Activated CD4-positive, alpha-beta memory T cell treated with anti-CD3 and anti-CD28 coated beads, Interleukin-2, amount 10 ng/mL, durations not matched to agents 7 days and 5 days (primary cell): ENCODE results near the gene CLN6. TPM values are rescaled to one million over a fixed set of nuclear protein-coding genes. Genes with fewer than 3 reads are reported as not detected.

Source experiments
- CTCF ChIA-PET: fragments of 350-600 bp; sonication (Branson Sonifier 250); formaldehyde crosslinking; loops from one replicate; lab custom pipeline; 2021; ENCODE audit warnings: antibody characterized with exemption, inconsistent platforms; lab: Charles Lee
- POLR2A ChIA-PET: fragments of 350-600 bp; sonication (Branson Sonifier 250); formaldehyde crosslinking; loops from one replicate; lab custom pipeline; 2021; ENCODE audit warnings: antibody characterized with exemption; lab: Charles Lee
- DNase-seq: peaks from one replicate; pipeline ENCODE4 v3.0.0-alpha.2; 2020
- H3K27ac Mint-ChIP-seq: one replicate; pipeline ENCODE4 v1.8.0; 2021; ENCODE audit warnings: mild to moderate bottlenecking, mixed read lengths
- H3K27me3 Mint-ChIP-seq: one replicate; pipeline ENCODE4 v1.8.0; 2021; ENCODE audit warnings: mixed read lengths
- H3K36me3 Mint-ChIP-seq: one replicate; pipeline ENCODE4 v1.8.0; 2021; ENCODE audit warnings: low read depth, mixed read lengths
- H3K4me1 Mint-ChIP-seq: one replicate; pipeline ENCODE4 v1.8.0; 2021; ENCODE audit warnings: mixed read lengths
- H3K4me3 Mint-ChIP-seq: one replicate; pipeline ENCODE4 v1.8.0; 2021; ENCODE audit warnings: mild to moderate bottlenecking, mixed read lengths
- H3K9me3 Mint-ChIP-seq: one replicate; pipeline ENCODE4 v1.8.0; 2021; ENCODE audit warnings: mixed read lengths
- total RNA-seq, 2 experiments: library from RNA; stranded (reverse); gene quantifications; one replicate each; pipeline ENCODE4 v1.2.3, GENCODE V29; 2021

The CLN6 gene
- total RNA-seq, 2 experiments from 2014 or later: 40.0 to 41.3 TPM

DNA sequence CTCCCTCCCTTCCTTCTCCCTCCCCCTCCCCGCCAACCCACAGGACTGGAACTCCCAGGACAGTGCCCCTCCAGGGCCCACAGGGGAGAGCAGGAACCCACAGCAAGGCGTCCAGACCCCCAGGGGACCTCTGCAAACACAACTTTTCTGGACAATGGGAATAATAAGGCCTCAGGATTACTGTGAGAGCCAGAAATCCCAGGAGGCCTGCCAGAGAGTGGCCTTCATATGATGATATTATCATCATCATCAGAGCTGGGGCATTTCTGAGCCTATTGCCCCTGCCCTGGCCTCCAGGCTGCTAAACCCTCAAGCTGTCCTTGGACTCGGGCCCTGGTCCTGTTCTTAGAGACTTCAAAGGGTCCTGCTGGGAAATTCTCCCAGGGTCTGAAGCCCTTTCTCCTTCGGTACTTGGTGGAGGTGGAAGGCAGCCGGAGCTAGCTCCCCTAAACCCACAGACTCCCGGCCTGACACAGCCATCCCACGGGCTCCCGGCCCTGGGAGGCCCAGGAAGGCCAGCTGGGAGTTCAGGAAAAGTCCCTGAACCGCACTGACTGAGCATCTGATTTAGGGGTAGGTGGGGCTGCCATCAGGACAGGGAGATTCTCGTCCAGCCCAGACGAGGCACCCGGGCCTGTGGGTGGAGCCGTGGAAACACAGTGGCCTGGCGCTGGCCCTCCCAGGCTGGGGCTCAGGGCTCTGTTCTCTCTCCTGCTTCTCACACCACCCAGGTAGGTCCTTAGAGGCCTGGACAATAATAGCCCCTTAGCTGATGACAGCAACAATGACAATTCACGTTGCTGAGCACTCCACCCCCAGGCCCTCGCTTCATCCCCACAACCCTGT lies 29.3 kb downstream of the CLN6 start:
- DNase-seq: no peak
- POLR2A ChIA-PET: no interaction called here
- Mint-ChIP-seq H3K27ac (no peak overlapping the region), H3K4me1 (peaks cover 11% of the 10 kb centered on the region), H3K36me3 (peaks cover 5% of the 10 kb centered on the region), H3K9me3 (no peaks in the 10 kb centered on the region), H3K4me3 (no peak overlapping the region), H3K27me3 (no peaks in the 10 kb centered on the region)
- CTCF ChIA-PET: no interaction called here

DNA sequence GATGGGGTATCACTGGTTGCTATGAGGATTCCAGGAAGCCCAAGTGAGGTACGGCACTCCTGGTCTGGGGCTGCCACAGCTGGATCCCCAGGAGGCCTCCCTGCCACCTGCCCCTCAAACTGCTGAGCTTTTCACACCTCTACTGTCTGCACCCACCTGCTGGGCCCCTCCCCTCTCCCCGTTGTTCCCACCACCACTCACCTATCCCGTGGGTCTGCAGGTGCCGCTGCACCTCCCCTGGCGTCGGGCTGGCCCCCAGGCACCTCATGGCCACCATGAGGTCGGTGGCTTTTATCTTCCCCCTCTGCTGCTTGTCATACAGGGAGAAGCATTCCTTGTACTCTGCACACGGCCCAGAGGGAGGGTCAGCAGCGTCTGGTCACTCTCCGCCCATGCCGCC lies 30.2 kb downstream of the CLN6 start:
- H3K4me1 Mint-ChIP-seq: peaks cover 6% of the 10 kb centered on the region
- no peaks in the 10 kb centered on the region for H3K27me3 Mint-ChIP-seq
- H3K27ac Mint-ChIP-seq: no peak overlapping the region
- POLR2A ChIA-PET: interaction anchor here (1.4 kb wide), 1 partner anchor 30 kb away, joined by 3 read pairs; the partner anchor contains the start of gene CLN6
- peaks cover 11% of the 10 kb centered on the region for H3K36me3 Mint-ChIP-seq
- H3K4me3 Mint-ChIP-seq: no peak overlapping the region
- no peaks in the 10 kb centered on the region for H3K9me3 Mint-ChIP-seq
- no peak for DNase-seq
- CTCF ChIA-PET: no interaction called here

DNA sequence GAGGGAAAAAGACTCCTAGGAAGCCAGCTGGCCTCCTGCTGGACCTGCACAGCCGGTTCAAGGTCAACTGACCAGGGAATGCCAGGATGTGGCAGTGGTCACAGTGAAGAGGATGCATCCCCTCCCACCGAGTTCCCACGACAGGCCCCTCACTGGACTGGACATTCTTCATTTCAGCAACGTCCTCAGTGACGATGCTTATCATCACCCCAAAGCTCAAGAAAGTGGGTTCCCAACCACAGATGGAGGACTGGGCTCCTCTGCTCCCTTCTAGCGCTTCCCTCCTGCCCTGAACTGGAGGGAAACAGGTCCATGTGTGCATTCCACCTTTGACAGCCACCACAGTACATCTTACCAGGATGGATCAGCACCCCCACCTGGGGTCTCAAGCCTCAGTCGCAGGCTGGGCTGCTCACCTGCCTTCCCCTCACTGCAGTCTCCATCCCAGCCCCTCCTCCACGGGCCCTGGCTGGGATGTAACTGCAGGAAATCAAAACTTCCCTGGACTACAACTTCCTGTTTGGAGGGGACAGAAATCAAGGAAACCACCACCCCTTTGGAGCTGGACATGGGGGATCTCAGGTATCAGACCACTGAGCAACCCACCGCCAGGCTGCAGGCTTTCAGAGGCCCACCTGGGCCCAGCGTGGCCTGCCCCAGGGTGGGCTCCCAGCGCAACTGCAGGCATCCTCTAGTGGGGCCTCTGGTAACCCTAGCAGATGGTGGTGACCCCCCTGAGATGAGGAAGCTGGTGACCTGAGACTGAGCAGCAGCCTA lies 31.7 kb downstream of the CLN6 start:
- H3K27me3 Mint-ChIP-seq: no peaks in the 10 kb centered on the region
- ChIA-PET CTCF (interaction anchor here (1.1 kb wide), 1 partner anchor 14 kb away, joined by 3 read pairs; no protein-coding TSS in a partner anchor), POLR2A (interaction anchor here (0.8 to 1.9 kb wide), 4 partner anchors 8 to 50 kb away, joined by 3 to 4 read pairs (median 4); partner anchors contain the start of gene CLN6)
- DNase-seq: no peak
- no peak overlapping the region for H3K4me3 Mint-ChIP-seq
- H3K36me3 Mint-ChIP-seq: peaks cover 22% of the 10 kb centered on the region
- H3K4me1 Mint-ChIP-seq: peaks cover 1% of the 10 kb centered on the region
- no peaks in the 10 kb centered on the region for H3K9me3 Mint-ChIP-seq
- H3K27ac Mint-ChIP-seq: peak overlapping the region; percentile 47

DNA sequence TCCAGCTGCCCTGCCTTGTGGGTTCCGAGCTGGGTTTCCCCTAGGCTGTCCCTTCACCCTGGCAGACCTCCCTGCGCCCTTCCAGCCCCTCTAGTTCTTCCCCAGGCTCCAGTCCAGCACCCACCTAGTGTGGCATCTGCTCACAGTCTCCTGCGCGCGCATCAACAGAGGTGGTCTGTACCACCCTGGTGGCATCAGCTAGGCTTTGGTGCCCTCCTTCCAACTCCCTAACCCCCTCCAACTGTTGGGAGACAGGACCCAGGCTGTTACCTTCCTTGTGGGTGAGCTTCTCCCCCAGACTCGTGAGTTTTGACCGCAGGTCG lies 32.4 kb downstream of the CLN6 start:
- ChIA-PET POLR2A (interaction anchor here (0.8 to 1.9 kb wide), 3 partner anchors 9 to 50 kb away, joined by 3 to 4 read pairs (median 4); no protein-coding TSS in a partner anchor), CTCF (no interaction called here)
- Mint-ChIP-seq H3K36me3 (peaks cover 28% of the 10 kb centered on the region), H3K4me3 (no peak overlapping the region), H3K27ac (no peak overlapping the region), H3K4me1 (peaks cover 1% of the 10 kb centered on the region), H3K27me3 (no peaks in the 10 kb centered on the region), H3K9me3 (no peaks in the 10 kb centered on the region)
- no peak for DNase-seq

DNA sequence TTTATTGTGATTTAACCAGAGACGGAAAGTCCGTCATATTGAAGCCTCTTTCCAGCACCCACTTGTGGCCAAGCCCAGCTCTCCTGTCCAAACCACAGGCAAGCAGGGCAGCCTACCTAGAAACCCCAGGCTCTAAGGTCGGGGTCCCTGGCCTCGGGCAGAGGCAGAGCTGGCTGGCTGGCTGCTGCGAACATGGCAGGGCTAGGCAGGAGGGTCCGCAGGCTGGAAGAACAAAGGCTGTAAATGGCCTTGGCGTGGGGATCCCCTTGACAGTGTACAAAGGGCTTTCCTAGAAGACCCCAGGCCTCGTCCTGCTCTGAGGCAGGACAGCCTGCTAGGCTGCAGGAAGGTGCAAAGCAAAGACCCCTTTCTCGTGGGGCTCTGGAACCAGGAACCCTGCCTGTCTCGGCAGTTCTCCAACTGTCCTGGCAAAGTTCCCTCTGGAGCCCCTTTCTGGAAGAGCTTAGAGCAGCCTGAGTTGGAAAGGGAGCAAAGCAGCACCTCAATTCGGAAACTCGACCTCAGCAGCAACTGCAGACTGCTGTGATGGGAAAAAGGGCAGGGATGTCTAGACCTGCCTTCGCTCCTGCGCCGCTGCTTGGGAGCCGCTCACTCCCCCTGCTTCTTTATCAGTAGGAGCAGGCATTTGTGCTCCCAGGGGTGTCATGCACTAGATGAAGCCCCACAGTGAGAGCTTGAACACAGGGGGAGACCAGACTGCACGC lies 32.9 kb downstream of the CLN6 start:
- H3K27ac Mint-ChIP-seq: no peak overlapping the region
- DNase-seq: no peak
- H3K4me3 Mint-ChIP-seq: no peak overlapping the region
- no peaks in the 10 kb centered on the region for H3K9me3 Mint-ChIP-seq
- H3K4me1 Mint-ChIP-seq: no peaks in the 10 kb centered on the region
- H3K36me3 Mint-ChIP-seq: peaks cover 30% of the 10 kb centered on the region
- H3K27me3 Mint-ChIP-seq: no peaks in the 10 kb centered on the region
- ChIA-PET CTCF (no interaction called here), POLR2A (interaction anchor here (0.9 to 1.9 kb wide), 4 partner anchors 9 to 333 kb away, joined by 3 to 4 read pairs (median 4); partner anchors contain the start of gene CALML4)

DNA sequence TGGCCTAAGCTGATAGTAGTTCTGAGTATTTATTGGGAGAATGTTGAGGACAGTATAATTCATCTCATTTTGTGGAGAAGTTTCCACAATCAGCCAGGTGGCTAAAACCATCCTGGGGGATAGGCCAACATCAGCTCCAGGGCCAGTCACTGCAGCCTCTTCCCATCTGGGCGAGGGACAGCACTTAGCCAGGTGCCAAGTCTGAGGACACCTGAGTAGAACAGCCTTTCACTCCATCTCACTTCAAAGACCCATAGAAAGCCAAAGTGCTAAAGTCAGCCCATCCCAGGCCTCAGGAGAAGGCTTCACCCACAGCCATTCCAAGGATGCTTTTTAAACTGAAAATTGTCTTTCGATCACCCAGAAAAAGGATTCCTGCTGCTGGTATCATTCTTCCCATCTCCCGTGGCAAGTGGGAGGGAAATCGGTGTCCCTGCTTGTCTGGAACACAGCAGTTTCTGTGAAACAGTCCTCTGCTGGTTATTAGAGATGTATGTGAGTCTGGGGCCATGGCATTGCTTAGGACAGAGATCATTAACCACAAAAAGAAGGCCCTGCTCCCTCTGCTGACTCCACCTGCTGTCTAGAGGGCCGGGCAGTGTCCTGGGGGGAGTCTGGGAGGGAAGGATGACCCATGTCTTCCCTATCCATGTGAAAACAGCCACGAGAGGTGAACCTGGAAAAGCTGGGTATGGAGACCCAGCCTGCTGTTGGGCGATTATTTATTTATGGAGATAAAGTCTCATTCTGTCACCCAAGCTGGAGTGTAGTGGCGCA lies 34.0 kb downstream of the CLN6 start:
- DNase-seq: no peak
- no peak overlapping the region for H3K4me3 Mint-ChIP-seq
- ChIA-PET POLR2A (interaction anchor here (0.7 to 1.4 kb wide), 3 partner anchors 10 to 332 kb away, joined by 3 to 5 read pairs (median 3); partner anchors contain the start of gene CALML4), CTCF (interaction anchor here (0.7 kb wide), 1 partner anchor 14 kb away, joined by 3 read pairs; no protein-coding TSS in a partner anchor)
- H3K9me3 Mint-ChIP-seq: no peaks in the 10 kb centered on the region
- no peaks in the 10 kb centered on the region for H3K4me1 Mint-ChIP-seq
- no peaks in the 10 kb centered on the region for H3K27me3 Mint-ChIP-seq
- peaks cover 33% of the 10 kb centered on the region for H3K36me3 Mint-ChIP-seq
- peak overlapping the region; percentile 22 for H3K27ac Mint-ChIP-seq

DNA sequence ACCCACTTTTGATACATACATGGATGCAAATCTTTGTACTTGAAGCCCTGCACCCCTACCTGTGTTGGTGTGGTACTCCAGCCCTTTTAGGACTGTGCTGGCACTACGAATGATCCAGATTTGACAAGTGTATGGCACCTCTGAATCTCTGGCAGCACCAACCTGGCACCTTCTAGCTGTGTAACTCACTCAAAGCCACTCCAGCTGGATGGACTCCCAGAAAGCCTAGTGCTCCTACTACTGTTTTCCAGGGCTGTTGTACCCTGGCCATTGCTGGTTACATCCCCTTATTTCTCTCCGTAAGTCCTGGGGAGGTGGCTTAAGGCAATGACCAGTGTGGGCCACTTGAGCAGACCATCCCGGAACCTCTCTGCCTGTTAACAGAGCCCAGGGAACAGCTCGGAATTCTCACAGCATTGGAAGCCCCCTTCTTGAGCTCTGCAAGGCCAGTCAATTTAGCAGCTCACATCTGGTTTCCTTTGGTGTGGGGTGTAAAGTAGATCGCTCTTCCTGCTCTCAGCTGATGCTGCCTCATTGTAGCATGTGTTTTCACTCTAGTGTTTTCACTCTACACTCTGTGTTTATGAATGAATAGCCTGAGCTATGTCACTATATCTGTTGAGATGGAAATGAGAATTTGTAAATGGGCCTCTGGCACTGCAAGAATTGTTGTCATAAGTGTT lies 36.6 kb downstream of the CLN6 start:
- no peaks in the 10 kb centered on the region for H3K9me3 Mint-ChIP-seq

DNA sequence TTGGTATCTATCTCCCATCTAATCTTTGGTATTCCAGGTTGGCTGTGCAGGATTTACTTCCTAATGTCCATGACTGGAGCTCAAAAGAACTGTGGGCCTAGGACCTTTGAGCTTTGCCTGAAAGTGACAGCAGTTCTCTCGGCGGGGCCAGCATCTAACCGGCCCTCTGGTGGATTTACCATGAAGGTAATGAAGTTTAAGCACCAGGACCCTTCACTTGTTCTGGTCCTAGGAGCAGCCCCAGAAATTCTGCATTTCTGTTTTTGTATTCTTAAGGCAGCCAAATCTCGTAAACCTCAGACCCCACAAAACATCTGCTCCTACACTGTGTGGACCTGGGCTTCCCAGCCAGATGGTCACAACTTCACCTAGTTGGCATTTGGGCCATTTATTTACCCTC lies 37.4 kb downstream of the CLN6 start:
- POLR2A ChIA-PET: no interaction called here

More for the DNA sequence above, 36.6 kb downstream of the CLN6 start:
- H3K4me3 Mint-ChIP-seq: no peak overlapping the region
- ChIA-PET CTCF (interaction anchor here (1.7 kb wide), 1 partner anchor 11 kb away, joined by 4 read pairs; no protein-coding TSS in a partner anchor), POLR2A (interaction anchor here (1.1 kb wide), 1 partner anchor 13 kb away, joined by 3 read pairs; no protein-coding TSS in a partner anchor)
- no peak for DNase-seq
- no peaks in the 10 kb centered on the region for H3K27me3 Mint-ChIP-seq
- peaks cover 3% of the 10 kb centered on the region for H3K4me1 Mint-ChIP-seq
- H3K27ac Mint-ChIP-seq: no peak overlapping the region
- H3K36me3 Mint-ChIP-seq: peaks cover 56% of the 10 kb centered on the region

DNA sequence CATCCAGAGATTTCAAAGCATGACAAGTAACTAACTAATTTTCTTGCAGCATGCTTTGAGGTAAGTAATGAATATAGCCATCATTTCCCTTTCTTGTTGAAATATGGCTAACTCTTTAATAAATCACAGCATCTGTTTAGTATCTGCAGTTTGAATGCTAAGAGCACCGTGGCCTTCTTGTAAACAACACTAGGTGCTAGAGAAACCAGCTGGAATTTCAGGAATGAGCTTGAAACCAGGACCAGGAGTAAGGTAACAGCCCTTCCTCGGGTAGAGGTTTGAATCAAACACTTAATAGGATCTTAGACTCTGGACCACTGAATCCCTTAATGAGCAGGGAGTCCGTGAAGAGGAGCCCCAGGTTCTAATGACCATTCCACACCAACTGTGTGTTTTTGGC lies 38.0 kb downstream of the CLN6 start:
- POLR2A ChIA-PET: no interaction called here
- Mint-ChIP-seq H3K4me1 (peaks cover 3% of the 10 kb centered on the region), H3K36me3 (peaks cover 59% of the 10 kb centered on the region), H3K27ac (no peak overlapping the region), H3K27me3 (no peaks in the 10 kb centered on the region), H3K9me3 (no peaks in the 10 kb centered on the region), H3K4me3 (no peak overlapping the region)
- CTCF ChIA-PET: interaction anchor here (1.7 kb wide), 1 partner anchor 10 kb away, joined by 4 read pairs; no protein-coding TSS in a partner anchor
- DNase-seq: no peak

More for the DNA sequence above, 37.4 kb downstream of the CLN6 start:
- Mint-ChIP-seq H3K4me1 (peaks cover 3% of the 10 kb centered on the region), H3K36me3 (peaks cover 59% of the 10 kb centered on the region), H3K27me3 (no peaks in the 10 kb centered on the region), H3K9me3 (no peaks in the 10 kb centered on the region), H3K4me3 (no peak overlapping the region), H3K27ac (no peak overlapping the region)
- CTCF ChIA-PET: interaction anchor here (1.7 kb wide), 1 partner anchor 10 kb away, joined by 4 read pairs; no protein-coding TSS in a partner anchor
- no peak for DNase-seq

DNA sequence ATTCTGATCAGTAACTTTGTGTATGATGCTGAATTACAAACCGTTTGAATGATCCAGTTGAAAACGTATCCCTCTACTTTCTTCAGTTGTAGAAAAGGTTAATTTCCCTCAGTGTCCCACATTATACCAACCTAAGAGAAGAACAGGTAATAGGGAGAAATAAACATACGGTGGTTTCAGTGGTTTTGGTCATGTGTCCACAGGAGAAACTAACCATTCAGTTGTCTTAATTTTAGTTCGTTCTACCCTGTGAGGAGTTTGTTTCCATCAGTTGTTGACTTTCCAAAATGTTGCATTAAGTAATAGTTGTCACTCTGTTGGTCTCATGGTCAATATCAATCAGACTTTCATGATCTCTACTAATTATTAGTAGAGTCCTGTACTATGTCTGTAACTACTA lies 39.5 kb downstream of the CLN6 start:
- H3K4me1 Mint-ChIP-seq: peaks cover 3% of the 10 kb centered on the region
- H3K4me3 Mint-ChIP-seq: no peak overlapping the region
- H3K27ac Mint-ChIP-seq: no peak overlapping the region
- ChIA-PET CTCF (no interaction called here), POLR2A (interaction anchor here (1.1 kb wide), 1 partner anchor 136 kb away, joined by 3 read pairs; the partner anchor contains the start of gene PIAS1)
- H3K27me3 Mint-ChIP-seq: no peaks in the 10 kb centered on the region
- peaks cover 63% of the 10 kb centered on the region for H3K36me3 Mint-ChIP-seq
- no peaks in the 10 kb centered on the region for H3K9me3 Mint-ChIP-seq
- DNase-seq: no peak

DNA sequence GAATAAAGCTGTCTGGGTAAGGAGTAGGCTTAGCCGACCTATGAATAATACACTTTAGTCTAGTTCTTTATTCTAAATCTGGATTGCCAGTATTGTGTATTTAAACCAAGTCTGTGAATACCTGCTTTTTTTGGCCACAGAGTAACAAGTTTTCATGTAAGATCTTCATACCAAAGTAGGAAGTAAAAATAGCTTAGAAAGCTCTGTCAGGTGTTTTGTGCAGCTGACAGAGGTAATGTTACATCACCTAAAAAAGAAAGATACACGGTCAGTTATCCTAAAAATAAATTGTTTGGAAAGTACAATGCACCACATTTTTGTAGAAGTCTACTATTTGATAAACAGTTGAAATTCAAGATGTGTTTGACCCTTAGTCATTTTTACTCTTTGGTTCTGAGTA lies 40.9 kb downstream of the CLN6 start:
- Mint-ChIP-seq H3K4me3 (no peak overlapping the region), H3K27ac (no peak overlapping the region), H3K9me3 (no peaks in the 10 kb centered on the region), H3K36me3 (peaks cover 67% of the 10 kb centered on the region), H3K4me1 (peaks cover 9% of the 10 kb centered on the region), H3K27me3 (no peaks in the 10 kb centered on the region)
- CTCF ChIA-PET: no interaction called here
- POLR2A ChIA-PET: no interaction called here
- DNase-seq: no peak
